C4-2B (cell line): Measurements from ENCODE around the gene RXFP3.
"Not testable (repeated sequence)": the region's sequence is repeated elsewhere in the genome, so short reads cannot be mapped to it uniquely, and the experiment has no call there.

ENCODE experiments used
- H3K27ac ChIP-seq: fragments of 450-650 bp; 2 replicates; pipeline ENCODE4 v1.5.1; 2017
- CTCF ChIP-seq: fragments of 450-650 bp; conservative IDR thresholded peaks from 2 replicates; pipeline ENCODE4 v1.5.1; 2017; ENCODE audit warnings: mild to moderate bottlenecking
- ZFX ChIP-seq: fragments of 450-650 bp; IDR thresholded peaks from 2 replicates; pipeline ENCODE4 v1.6.1; 2017

RXFP3 gene

DNA sequence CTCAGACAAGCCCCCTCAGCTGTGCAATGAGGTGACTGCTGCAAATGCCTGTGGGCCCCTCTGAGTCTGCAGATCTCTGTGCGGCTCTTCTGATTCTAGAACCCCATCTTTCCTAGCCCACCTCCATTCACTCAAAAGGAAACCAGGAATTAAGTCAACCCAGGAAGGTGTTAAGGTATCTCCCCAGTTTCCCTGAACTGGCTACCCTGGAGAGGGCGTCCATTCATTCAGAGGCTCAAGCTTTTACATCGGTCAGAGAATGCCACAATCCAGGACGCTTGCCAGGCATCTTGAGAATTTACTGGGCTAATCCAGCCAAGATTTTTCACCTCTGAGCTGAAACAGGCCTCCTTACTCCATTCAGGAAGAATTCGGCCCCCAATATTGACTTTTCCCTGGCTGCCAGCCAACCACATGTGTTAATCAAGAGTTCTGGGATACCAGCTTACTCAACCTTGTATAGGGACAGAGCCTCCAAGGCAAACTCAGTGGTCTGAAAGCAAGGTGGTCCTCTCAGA, 43.5 kb upstream of the RXFP3 start:
- H3K27ac ChIP-seq, result no peak overlapping the region
- TF ChIP-seq ZFX (no peak), CTCF (no peak)

GRCh38 chr5:33894566-33894965, 41.6 kb upstream of the RXFP3 start:
- TF ChIP-seq ZFX (no peak), CTCF (no peak)
- H3K27ac ChIP-seq, result no peak overlapping the region

GRCh38 chr5:33901156-33901555, 35.0 kb upstream of the RXFP3 start:
- TF ChIP-seq ZFX, result no peak
- TF ChIP-seq CTCF, result no peak
- no peak overlapping the region; the same call in 1 of the 2 replicates for H3K27ac ChIP-seq

DNA sequence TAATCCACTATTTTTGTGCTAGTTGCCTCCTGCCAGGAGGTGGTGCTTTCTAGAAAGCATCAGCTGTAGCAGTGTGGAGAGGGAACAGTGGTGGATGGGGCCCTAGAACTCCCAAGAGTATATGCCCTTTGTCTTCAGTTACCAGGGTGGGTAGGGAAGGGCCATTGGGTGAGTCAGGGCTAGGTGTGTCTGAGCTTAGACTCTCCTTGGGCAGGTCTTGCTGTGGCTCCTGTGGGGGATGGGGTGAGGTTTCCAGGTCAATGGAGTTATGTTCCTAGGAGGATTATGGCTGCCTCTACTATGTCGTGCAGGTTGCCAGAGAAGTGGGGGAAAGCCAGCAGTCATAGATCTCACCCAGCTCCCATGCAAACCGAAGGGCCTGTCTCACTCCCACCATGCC, 33.1 kb upstream of the RXFP3 start:
- H3K27ac ChIP-seq, result no peak overlapping the region
- no peak for TF ChIP-seq CTCF
- no peak for TF ChIP-seq ZFX

DNA sequence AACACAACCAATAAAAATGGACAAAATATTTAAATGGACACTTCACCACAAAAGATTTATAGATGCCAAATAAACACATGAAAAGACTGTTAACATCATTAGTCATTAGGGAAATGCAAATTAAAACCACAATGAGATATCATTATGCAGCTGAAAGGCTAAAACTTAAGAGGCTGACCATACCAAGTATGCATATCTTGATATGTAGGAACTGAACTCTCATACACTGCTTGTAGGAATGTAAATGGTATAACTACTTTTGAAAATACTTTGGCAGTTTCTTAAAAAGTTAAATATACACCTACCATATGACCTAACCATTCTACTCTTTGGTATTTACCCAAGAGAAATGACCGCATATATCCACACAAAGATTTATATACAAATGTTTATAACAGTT, 30.8 kb upstream of the RXFP3 start:
- no peak overlapping the region for H3K27ac ChIP-seq
- TF ChIP-seq CTCF, result no peak
- TF ChIP-seq ZFX, result no peak

DNA sequence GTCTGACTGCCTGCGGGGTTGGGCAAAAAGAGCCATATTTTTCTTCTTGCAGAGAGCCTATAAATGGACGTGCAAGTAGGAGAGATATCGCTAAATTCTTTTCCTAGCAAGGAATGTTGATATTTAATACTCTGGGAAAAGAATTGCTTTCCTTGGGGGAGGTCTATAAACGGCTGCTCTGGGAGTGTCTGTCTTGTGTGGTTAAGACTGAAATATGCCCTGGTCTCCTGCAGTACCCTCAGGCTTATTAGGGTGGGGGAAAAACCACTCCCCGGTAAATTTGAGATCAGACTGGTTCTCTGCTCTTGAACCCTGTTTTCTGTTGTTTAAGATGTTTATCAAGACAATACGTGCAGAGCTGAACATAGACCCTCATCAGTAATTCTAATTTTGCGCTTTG, 29.9 kb upstream of the RXFP3 start:
- not testable (repeated sequence) for H3K27ac ChIP-seq

- not testable (repeated sequence) for H3K27ac ChIP-seq
Measured at GRCh38 chr5:33914844-33915243, 21.3 kb upstream of the RXFP3 start.

- H3K27ac ChIP-seq, result no peak overlapping the region
- TF ChIP-seq ZFX, result no peak
- no peak for TF ChIP-seq CTCF
Measured at GRCh38 chr5:33921002-33921401, 15.2 kb upstream of the RXFP3 start.

DNA sequence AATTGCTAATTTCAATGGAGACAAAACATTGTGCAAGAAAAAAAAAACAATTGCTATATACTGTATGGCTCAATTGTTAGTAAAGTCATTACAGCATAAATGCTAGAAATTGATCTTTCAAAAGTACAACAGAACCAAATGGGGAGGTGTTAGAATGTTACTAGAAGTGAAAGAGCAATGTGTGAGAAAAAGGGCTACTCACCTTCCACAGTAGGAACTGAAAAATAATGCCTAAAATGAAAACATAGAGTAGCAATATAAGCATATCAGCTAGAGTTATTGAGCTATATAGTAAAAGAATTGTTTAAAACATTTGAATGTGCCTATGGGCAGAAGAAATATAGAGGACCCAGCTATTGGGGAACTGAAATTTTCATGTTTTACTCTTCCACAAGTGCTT, 10.9 kb upstream of the RXFP3 start:
- no peak for TF ChIP-seq ZFX
- TF ChIP-seq CTCF, result no peak
- H3K27ac ChIP-seq, result no peak overlapping the region
